OCI-LY7 (cell line): Measurements from ENCODE around the gene BEND7. TPM values are rescaled to one million over a fixed set of nuclear protein-coding genes. Genes with fewer than 3 reads are reported as not detected.

Experiments
- BruUV-seq: library from RNA; stranded (reverse); fragments of 400-500 nt; replicated peaks from 2 replicates; lab custom pipeline; 2021; lab: Mats Ljungman, UMichigan
- CTCF ChIA-PET: fragments of 300-600 bp; sonication (Branson Sonifier 250); formaldehyde crosslinking; loops from one replicate; lab custom pipeline; 2022; ENCODE audit warnings: antibody characterized with exemption; ENCODE audit not compliant: unreplicated experiment; lab: Charles Lee
- POLR2A ChIA-PET: fragments of 300-600 bp; sonication (Branson Sonifier 250); formaldehyde crosslinking; loops from one replicate; lab custom pipeline; 2022; ENCODE audit warnings: antibody characterized with exemption; lab: Charles Lee
- DNase-seq: peaks from one replicate; pipeline ENCODE4 v3.0.0-alpha.2; 2015; ENCODE audit warnings: low spot score
- H2AFZ ChIP-seq: fragments of 200-600 bp; sonication (generic), shearing (Covaris generic); 2 replicates; pipeline ENCODE4 v1.6.1; 2014; ENCODE audit warnings: mild to moderate bottlenecking, antibody characterized with exemption, low read length, moderate library complexity
- H3K27ac ChIP-seq: fragments of 200-600 bp; sonication (generic); 2 replicates; pipeline ENCODE4 v1.5.1; 2014; ENCODE audit warnings: mixed run types, low read depth, mild to moderate bottlenecking, moderate library complexity, low read length, inconsistent platforms; ENCODE audit not compliant: poor library complexity, severe bottlenecking
- H3K36me3 ChIP-seq: fragments of 200-600 bp; sonication (generic); 2 replicates; pipeline ENCODE4 v1.6.1; 2014; ENCODE audit warnings: mild to moderate bottlenecking, antibody characterized with exemption, low read length, moderate library complexity, mixed read lengths; ENCODE audit not compliant: insufficient read depth
- H3K4me1 ChIP-seq: fragments of 200-600 bp; sonication (generic); 2 replicates; pipeline ENCODE4 v1.5.1; 2014; ENCODE audit warnings: mild to moderate bottlenecking, low read length; ENCODE audit not compliant: insufficient read depth, poor library complexity, severe bottlenecking
- H3K4me2 ChIP-seq: fragments of 200-600 bp; sonication (generic); 2 replicates; pipeline ENCODE4 v1.6.1; 2014; ENCODE audit warnings: mild to moderate bottlenecking, low read length
- H3K4me3 ChIP-seq: fragments of 200-600 bp; sonication (generic); 2 replicates; pipeline ENCODE4 v1.5.1; 2014; ENCODE audit warnings: mild to moderate bottlenecking, low read depth, low read length; ENCODE audit not compliant: poor library complexity, severe bottlenecking
- H3K79me2 ChIP-seq: fragments of 200-600 bp; sonication (generic); 2 replicates; pipeline ENCODE4 v1.6.1; 2016; ENCODE audit warnings: low read depth, mild to moderate bottlenecking, low read length, moderate library complexity, mixed read lengths; ENCODE audit not compliant: insufficient read depth
- H3K9me2 ChIP-seq: fragments of 200-600 bp; sonication (generic); 2 replicates; pipeline ENCODE4 v1.6.1; 2016; ENCODE audit warnings: mild to moderate bottlenecking, low read length, mixed read lengths; ENCODE audit not compliant: insufficient read depth
- H3K9me3 ChIP-seq: fragments of 200-600 bp; sonication (generic); 2 replicates; pipeline ENCODE4 v1.6.1; 2014; ENCODE audit warnings: mild to moderate bottlenecking, mixed run types, low read length, mixed read lengths
- H4K20me1 ChIP-seq: fragments of 200-600 bp; sonication (generic); 2 replicates; pipeline ENCODE4 v1.6.1; 2014; ENCODE audit warnings: mild to moderate bottlenecking, antibody characterized with exemption, low read length, moderate library complexity, mixed read lengths; ENCODE audit not compliant: insufficient read depth
- CTCF ChIP-seq: fragments of 200-600 bp; sonication (generic); conservative IDR thresholded peaks from 2 replicates; pipeline ENCODE4 v1.5.1; 2014; ENCODE audit warnings: mild to moderate bottlenecking, antibody characterized with exemption, low read length, moderate library complexity, mixed read lengths
- EZH2phosphoT487 ChIP-seq: fragments of 200-600 bp; sonication (generic); IDR thresholded peaks from 2 replicates; pipeline ENCODE4 v1.6.1; 2018; ENCODE audit warnings: low read depth, borderline replicate concordance, mild to moderate bottlenecking, mixed run types, antibody characterized with exemption, low read length, moderate library complexity, mixed read lengths
- intact Hi-C: fragments of 100-400 bp; cut with micrococcal nuclease; formaldehyde crosslinking; loops from one replicate; pipeline ENCODE4 v1.10.0; 2022; ENCODE audit not compliant: unreplicated experiment
- total RNA-seq, 2 experiments: library from RNA; depleted of rRNA in 1 of 2; stranded (reverse); fragments of >200 nt in 1 of 2; shearing (Covaris generic) in 1 of 2; gene quantifications; 2 replicates each; pipeline ENCODE4 v1.2.3, GENCODE V29; 2014 to 2022

BEND7 gene
- total RNA-seq, 2 experiments from 2014 or later: not detected

- no peak overlapping the region for H2AFZ ChIP-seq
- CTCF ChIA-PET: no interaction called here
- no TSS peak for BruUV-seq
These were observed 127.7 kb downstream of the BEND7 start for GRCh38 chr10:13401142-13401541.

DNA sequence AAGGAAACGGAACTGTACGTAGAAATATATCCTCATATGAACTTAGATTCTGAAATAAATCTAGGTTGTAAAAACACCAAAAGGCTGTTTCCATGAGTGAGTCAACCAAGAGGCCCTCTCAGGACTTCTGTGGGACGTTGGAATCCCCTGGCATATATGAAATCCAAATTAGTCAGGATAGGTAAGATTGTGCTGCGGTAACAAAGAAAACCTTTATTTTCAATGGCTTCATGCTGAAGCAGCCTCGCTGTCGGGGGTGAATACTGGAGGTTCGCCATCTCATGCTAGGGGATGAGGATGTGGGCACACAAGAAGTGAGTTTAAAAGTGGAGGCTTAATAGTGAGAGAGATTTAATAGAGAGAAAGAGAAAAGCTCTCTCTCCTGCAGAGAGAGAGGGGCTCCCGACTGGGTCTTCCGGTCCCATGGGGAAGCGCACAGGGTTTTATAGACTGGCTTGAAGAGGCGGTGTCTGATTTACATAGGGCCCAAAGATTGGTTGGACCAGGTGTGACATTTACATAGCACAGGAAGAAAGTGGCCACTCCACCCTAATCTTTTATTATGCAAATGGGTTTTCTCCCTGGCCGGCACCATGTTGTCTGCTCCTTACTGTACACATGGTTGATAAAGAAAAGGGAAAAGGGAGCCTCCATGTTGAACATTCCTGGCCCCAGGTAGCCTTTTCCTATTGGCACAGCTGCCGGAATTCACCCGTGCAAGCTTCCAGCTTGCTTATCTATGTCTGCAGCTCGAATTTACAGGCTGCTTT is 128.4 kb downstream of the BEND7 start:
- ChIA-PET CTCF (no interaction called here), POLR2A (no interaction called here)
- no peaks in the 10 kb centered on the region for H4K20me1 ChIP-seq
- no peak overlapping the region for H3K27ac ChIP-seq
- no peaks in the 10 kb centered on the region for H3K9me2 ChIP-seq
- H3K9me3 ChIP-seq: no peaks in the 10 kb centered on the region
- no peak overlapping the region for H3K4me3 ChIP-seq
- no peak overlapping the region for H2AFZ ChIP-seq
- intact Hi-C loops: no loop called here
- no peak overlapping the region for H3K4me2 ChIP-seq
- H3K4me1 ChIP-seq: no peaks in the 10 kb centered on the region
- BruUV-seq: no TSS peak
- TF ChIP-seq EZH2phosphoT487: no peak
- no peak for TF ChIP-seq CTCF
- DNase-seq: no peak
- no peaks in the 10 kb centered on the region for H3K36me3 ChIP-seq
- H3K79me2 ChIP-seq: no peaks in the 10 kb centered on the region

More at GRCh38 chr10:13401142-13401541, 127.7 kb downstream of the BEND7 start:
- no peaks in the 10 kb centered on the region for H3K79me2 ChIP-seq
- H3K4me3 ChIP-seq: no peak overlapping the region
- H3K27ac ChIP-seq: no peak overlapping the region
- H3K9me3 ChIP-seq: no peaks in the 10 kb centered on the region
- intact Hi-C loops: no loop called here
- H3K4me2 ChIP-seq: no peak overlapping the region
- TF ChIP-seq EZH2phosphoT487: no peak
- TF ChIP-seq CTCF: no peak
- H3K9me2 ChIP-seq: no peaks in the 10 kb centered on the region
- DNase-seq: no peak
- H3K36me3 ChIP-seq: no peaks in the 10 kb centered on the region
- no peaks in the 10 kb centered on the region for H4K20me1 ChIP-seq
- no peaks in the 10 kb centered on the region for H3K4me1 ChIP-seq
- POLR2A ChIA-PET: interaction anchor here (0.6 kb wide), 1 partner anchor 89 kb away, joined by 3 read pairs; no protein-coding TSS in a partner anchor

DNA sequence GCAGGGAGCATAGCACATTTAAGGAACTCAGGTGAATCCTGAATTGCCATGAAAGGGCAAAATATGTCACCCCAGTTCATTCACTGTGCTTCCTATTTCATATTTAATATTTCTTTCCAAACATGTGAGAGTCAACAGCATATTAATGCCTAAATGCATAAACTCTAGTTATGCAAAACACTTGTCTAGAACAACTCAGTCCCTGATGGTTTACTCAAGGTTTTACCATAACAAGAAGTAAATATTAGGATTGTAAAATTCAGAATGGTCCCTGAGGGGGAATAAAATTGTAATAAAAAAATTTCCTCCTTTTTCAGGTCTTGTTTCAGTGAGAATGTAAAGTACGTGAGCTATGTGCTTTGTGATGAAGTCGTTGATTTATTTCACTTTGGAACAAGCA is 129.1 kb downstream of the BEND7 start:
- no peaks in the 10 kb centered on the region for H3K9me2 ChIP-seq
- no peak overlapping the region for H3K4me2 ChIP-seq
- H3K4me3 ChIP-seq: no peak overlapping the region
- H3K36me3 ChIP-seq: no peaks in the 10 kb centered on the region
- H4K20me1 ChIP-seq: no peaks in the 10 kb centered on the region
- no peak for TF ChIP-seq EZH2phosphoT487
- no peak for TF ChIP-seq CTCF
- H3K27ac ChIP-seq: no peak overlapping the region
- BruUV-seq: no TSS peak
- POLR2A ChIA-PET: interaction anchor here (0.7 kb wide), 1 partner anchor 1655 kb away, joined by 4 read pairs; no protein-coding TSS in a partner anchor
- no peaks in the 10 kb centered on the region for H3K79me2 ChIP-seq
- H2AFZ ChIP-seq: no peak overlapping the region
- intact Hi-C loops: no loop called here
- CTCF ChIA-PET: no interaction called here
- H3K9me3 ChIP-seq: no peaks in the 10 kb centered on the region
- H3K4me1 ChIP-seq: no peaks in the 10 kb centered on the region
- DNase-seq: no peak
